ENCODE measurements around the gene GNG12.

GNG12 gene

GRCh38 chr1:67834246-67834877, 1.1 kb upstream of the GNG12 start:
- FAIRE-seq (peak; percentile 15), DNase-seq (ENCODE audit: insufficient read length, low spot score) (no peak)
- no peak for TF ChIP-seq POLR2A (IDR thresholded peaks at IDR 0.05; ENCODE audit: low read depth, low read length)

- FAIRE-seq, result no peak
- TF ChIP-seq POLR2A (IDR thresholded peaks at IDR 0.05; ENCODE audit: low read depth, low read length), result no peak; the same call in 1 of the 2 replicates
- DNase-seq (ENCODE audit: insufficient read length, low spot score), result no peak
These were observed 304 bp upstream of the GNG12 start for GRCh38 chr1:67833602-67833940.

DNA sequence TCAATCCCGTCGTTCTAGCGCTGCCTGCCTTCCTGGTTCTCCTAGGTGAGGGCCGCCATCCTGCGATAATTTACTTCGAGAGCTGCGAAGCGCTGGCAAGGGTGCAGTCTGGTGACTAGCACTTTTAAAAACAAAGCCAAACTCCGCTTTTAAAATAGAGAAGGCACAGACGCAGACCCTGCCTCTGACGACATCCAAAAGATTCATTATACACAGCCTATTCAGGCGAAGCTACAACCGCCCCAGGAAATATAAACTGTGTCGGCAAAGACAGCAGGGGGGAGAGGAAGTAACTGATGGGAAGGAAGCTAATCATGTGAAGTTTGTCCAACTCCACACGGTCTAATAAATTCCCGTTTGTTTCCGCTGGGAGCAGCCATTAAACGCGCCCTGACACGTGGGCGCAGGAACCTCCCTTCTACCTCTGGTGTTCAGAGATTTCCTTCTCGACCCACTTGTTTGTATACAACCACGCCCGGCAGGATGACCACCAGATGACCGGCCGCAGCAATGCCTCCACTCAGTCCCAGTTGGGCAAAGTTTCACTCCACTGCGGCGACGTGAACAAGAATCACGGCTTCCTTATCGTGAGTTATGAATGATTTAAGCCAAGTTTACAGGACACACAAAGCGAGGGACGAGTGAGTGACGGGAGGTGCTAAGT, 1.3 kb downstream of the GNG12 start:
- no peak; the same call in 1 of the 2 replicates for TF ChIP-seq POLR2A (IDR thresholded peaks at IDR 0.05; ENCODE audit: low read depth, low read length)
- DNase-seq (ENCODE audit: insufficient read length, low spot score) (peak; percentile 67), FAIRE-seq (peak; percentile 74)

GRCh38 chr1:67830928-67831830, 2.1 kb downstream of the GNG12 start:
- DNase-seq (ENCODE audit: insufficient read length, low spot score) (no peak), FAIRE-seq (no peak)
- TF ChIP-seq POLR2A (IDR thresholded peaks at IDR 0.05; ENCODE audit: low read depth, low read length), result no peak

DNA sequence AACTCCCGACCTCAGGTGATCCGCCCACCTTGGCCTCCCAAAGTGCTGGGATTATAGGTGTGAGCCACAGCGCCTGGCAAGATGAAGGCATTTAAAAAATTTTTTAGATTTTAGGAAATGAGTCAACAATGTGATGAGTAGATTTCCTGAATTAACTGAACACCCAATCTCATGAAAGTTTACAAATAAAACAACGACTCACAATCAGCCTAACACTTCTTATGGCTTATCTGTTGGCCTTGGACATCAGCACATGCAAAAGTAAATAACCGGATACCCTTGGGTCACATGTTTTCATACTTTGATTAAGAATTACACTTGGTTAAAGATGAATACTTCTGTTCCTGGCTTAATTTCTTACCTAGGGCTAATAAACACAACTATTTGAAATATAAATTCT, 3.0 kb downstream of the GNG12 start:
- TF ChIP-seq POLR2A (IDR thresholded peaks at IDR 0.05; ENCODE audit: low read depth, low read length), result no peak
- no peak for FAIRE-seq
- DNase-seq (ENCODE audit: insufficient read length, low spot score), result no peak

GRCh38 chr1:67827688-67828087, 5.6 kb downstream of the GNG12 start:
- no peak for TF ChIP-seq POLR2A (IDR thresholded peaks at IDR 0.05; ENCODE audit: low read depth, low read length)
- no peak for FAIRE-seq
- DNase-seq (ENCODE audit: insufficient read length, low spot score), result no peak

DNA sequence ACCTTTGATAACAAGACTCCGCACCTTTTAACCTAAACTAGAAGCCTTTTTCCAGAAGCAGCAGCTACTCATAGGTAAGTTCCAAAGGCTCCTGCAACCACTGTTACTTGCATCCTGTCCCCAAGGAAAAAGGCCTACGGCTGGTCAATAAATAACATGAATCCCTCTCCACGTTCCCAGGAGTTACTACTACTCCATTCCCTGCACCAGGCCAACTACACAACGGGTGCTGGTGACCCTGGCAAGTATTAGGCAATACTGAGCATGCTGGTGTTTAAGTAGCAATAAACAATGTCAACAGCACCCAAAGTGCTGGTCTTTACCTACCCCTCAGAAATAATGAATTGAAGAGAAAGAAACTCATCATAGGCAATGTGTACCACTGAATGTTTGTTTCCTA, 7.7 kb downstream of the GNG12 start:
- no peak for TF ChIP-seq POLR2A (IDR thresholded peaks at IDR 0.05; ENCODE audit: low read depth, low read length)
- FAIRE-seq, result no peak
- DNase-seq (ENCODE audit: insufficient read length, low spot score), result no peak

- DNase-seq (ENCODE audit: insufficient read length, low spot score) (no peak), FAIRE-seq (no peak)
- TF ChIP-seq POLR2A (IDR thresholded peaks at IDR 0.05; ENCODE audit: low read depth, low read length), result no peak
These were observed 8.5 kb downstream of the GNG12 start for GRCh38 chr1:67824766-67825165.

DNA sequence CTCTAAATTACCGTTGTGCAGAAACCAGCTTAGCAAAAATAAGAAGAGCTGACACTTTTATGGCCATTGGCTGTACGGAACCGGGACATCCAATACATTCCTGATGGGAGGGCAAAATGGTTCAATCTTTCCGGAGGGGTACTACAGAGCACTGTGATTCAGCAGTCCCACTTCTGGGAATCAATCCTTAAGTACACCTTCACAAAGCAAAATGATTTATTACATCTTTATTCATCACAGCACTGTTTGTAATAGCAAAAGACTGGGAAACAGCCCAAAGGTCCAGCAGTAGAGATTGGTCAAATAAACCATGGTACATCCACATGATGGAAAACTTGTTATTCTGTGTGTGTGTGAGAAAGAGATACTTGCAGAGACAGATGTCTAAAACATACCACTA, 9.7 kb downstream of the GNG12 start:
- TF ChIP-seq POLR2A (IDR thresholded peaks at IDR 0.05; ENCODE audit: low read depth, low read length), result no peak
- no peak for DNase-seq (ENCODE audit: insufficient read length, low spot score)
- no peak for FAIRE-seq

GRCh38 chr1:67821263-67821662, 12.0 kb downstream of the GNG12 start:
- FAIRE-seq, result no peak
- no peak for TF ChIP-seq POLR2A (IDR thresholded peaks at IDR 0.05; ENCODE audit: low read depth, low read length)
- no peak for DNase-seq (ENCODE audit: insufficient read length, low spot score)

GRCh38 chr1:67818725-67819301, 14.5 kb downstream of the GNG12 start:
- FAIRE-seq (no peak), DNase-seq (ENCODE audit: insufficient read length, low spot score) (no peak)
- TF ChIP-seq POLR2A (IDR thresholded peaks at IDR 0.05; ENCODE audit: low read depth, low read length), result no peak

DNA sequence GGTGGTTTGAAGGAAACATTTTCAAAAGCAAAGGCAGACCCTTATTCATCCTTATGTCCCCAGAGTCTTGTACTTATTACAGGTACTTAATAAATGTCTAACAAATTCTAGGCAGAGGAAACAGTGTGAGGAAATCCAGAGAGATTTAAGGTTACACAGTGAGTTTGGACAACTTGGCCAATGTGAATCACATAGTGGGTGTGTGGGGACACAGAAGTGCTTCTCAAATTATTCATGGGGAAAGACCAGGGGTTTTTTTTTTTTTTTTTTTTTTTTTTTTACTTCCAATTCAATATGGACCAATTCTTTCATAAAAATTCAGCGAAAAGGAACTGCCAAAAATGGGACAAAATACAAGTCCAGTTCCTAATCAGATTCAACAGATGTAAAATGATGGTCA, 15.1 kb downstream of the GNG12 start:
- DNase-seq (ENCODE audit: insufficient read length, low spot score) (no peak), FAIRE-seq (no peak)
- TF ChIP-seq POLR2A (IDR thresholded peaks at IDR 0.05; ENCODE audit: low read depth, low read length), result no peak

- no peak for DNase-seq (ENCODE audit: insufficient read length, low spot score)
- no peak for FAIRE-seq
These were observed 15.9 kb downstream of the GNG12 start for GRCh38 chr1:67817319-67817718.

DNA sequence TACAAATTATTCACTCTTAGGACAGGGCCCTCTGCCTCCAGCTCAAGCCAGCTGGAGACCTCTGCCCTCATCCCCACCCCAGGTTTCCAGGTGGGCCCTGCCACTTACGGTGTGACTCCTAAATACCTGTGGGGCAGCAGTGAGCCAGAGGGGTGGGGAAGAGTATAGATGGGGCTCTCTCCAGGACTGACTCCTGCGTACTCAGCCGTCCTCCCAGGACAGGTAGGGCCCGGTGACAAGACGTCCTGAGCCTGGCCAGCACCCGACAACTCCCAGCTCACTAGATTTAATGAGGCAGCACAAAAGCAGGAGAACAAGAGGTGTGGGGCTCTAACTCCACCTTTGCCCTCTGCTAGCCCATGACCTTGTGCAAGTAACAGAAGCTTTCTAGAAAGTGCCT, 16.8 kb downstream of the GNG12 start:
- TF ChIP-seq POLR2A (IDR thresholded peaks at IDR 0.05; ENCODE audit: low read depth, low read length), result no peak
- FAIRE-seq (no peak), DNase-seq (ENCODE audit: insufficient read length, low spot score) (no peak)

More at GRCh38 chr1:67817319-67817718, 15.9 kb downstream of the GNG12 start:
- TF ChIP-seq POLR2A (IDR thresholded peaks at IDR 0.05; ENCODE audit: low read depth, low read length), result no peak
